Kidney epithelial cell (primary cell): ENCODE data around the gene TMA7. TPM values are rescaled to one million over a fixed set of nuclear protein-coding genes. Genes with fewer than 3 reads are reported as not detected.
A peak's percentile ranks its signal among the peaks of the same experiment; 100 is the strongest.

ENCODE experiments used
- DNase-seq: peaks from one replicate; pipeline ENCODE4 v3.0.0-alpha.2; 2010; ENCODE audit warnings: low read depth
- H3K27me3 ChIP-seq: 2 replicates; pipeline ENCODE4 v1.6.0; 2011; ENCODE audit warnings: low read length; ENCODE audit not compliant: control insufficient read depth, insufficient read depth
- H3K36me3 ChIP-seq: 2 replicates; pipeline ENCODE4 v1.5.1; 2011; ENCODE audit warnings: low read length; ENCODE audit not compliant: control insufficient read depth, insufficient read depth
- H3K4me3 ChIP-seq: 2 replicates; pipeline ENCODE4 v1.5.1; 2011; ENCODE audit warnings: low read depth, mild to moderate bottlenecking, control low read depth, low read length
- total RNA-seq: library from RNA; depleted of rRNA; stranded (reverse); fragments of >200 nt; gene quantifications from 2 replicates; pipeline ENCODE4 v1.2.3, GENCODE V29; 2015
- TF ChIP-seq, protein P1 (sequence below): IDR thresholded peaks from 2 replicates; pipeline ENCODE4 v1.5.1; 2011; ENCODE audit warnings: mild to moderate bottlenecking, moderate library complexity, low read length, control low read depth, inconsistent platforms; ENCODE audit not compliant: insufficient read depth, poor library complexity, severe bottlenecking

TMA7 gene
- total RNA-seq, 1 donor from 2014 or later, result 462 TPM

DNA sequence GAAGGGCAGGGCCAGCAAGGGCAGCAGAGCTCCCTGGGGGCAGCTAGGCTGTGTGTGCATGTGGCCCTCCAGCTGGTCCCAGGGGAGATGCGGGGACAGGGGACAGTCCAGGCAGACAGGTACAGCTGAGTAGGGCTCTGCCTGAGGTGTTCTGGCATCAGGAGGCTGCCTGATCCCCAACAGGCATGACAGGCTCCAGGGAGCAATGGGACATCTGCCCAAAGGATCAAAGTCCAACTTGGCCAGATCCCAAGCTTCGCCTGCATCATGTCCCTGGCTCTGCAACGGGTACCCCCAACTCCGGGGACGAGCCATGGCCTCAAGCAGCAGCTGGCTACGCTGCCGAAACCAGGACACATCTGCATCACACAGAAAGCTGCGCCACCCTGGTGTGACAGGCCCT lies 28.3 kb downstream of the TMA7 start:
- Histone ChIP-seq H3K4me3 (no peak overlapping the region), H3K27me3 (no peaks in the 10 kb centered on the region), H3K36me3 (no peaks in the 10 kb centered on the region)
- TF ChIP-seq, protein P1, sequence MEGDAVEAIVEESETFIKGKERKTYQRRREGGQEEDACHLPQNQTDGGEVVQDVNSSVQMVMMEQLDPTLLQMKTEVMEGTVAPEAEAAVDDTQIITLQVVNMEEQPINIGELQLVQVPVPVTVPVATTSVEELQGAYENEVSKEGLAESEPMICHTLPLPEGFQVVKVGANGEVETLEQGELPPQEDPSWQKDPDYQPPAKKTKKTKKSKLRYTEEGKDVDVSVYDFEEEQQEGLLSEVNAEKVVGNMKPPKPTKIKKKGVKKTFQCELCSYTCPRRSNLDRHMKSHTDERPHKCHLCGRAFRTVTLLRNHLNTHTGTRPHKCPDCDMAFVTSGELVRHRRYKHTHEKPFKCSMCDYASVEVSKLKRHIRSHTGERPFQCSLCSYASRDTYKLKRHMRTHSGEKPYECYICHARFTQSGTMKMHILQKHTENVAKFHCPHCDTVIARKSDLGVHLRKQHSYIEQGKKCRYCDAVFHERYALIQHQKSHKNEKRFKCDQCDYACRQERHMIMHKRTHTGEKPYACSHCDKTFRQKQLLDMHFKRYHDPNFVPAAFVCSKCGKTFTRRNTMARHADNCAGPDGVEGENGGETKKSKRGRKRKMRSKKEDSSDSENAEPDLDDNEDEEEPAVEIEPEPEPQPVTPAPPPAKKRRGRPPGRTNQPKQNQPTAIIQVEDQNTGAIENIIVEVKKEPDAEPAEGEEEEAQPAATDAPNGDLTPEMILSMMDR, result no peak
- DNase-seq, result no peak

DNA sequence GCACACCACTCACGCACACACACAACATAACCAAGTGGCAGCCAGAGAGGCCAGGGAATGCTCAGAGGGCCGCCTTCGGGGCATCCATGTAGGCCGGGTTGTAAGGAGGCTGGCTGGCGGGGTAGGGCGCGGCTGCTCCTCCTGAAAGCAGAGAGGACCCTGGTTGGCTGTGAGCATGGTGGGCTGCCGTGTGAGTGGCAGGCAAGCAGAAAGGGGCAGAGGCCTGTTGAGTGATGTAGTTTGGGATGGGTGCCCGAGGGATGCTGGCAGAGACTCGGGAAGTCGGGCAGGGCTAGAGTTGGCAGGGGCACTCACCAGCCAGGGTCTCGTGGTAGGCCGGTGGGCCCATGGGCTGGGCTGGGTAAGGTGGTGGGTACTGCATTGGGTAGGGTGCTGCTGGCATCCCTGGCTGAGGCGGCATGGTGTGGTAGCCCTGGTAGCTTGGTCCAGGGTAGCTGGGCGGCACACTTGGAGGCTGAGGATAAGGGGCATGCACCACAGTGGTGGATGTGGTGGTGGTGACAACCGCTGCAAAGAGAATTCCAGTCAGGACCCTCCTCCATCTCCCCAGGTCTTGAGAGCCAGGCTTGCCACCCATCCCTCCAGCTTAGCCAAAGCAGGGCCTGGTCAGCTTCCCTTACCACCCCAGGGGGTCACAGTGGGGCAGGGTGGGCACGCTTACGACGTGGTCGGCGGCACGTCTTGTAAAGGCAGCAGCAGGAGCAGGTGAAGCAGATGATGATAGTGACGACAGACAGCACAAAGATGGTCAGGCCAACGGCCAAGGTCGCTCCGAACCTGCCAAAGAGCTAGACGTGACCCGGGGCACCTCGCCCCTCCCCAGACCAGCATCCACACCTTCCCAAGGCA lies 29.2 kb downstream of the TMA7 start:
- no peak for DNase-seq
- H3K4me3 ChIP-seq, result no peak overlapping the region
- no peaks in the 10 kb centered on the region for H3K27me3 ChIP-seq
- H3K36me3 ChIP-seq, result no peaks in the 10 kb centered on the region
- TF ChIP-seq, protein P1, result no peak

DNA sequence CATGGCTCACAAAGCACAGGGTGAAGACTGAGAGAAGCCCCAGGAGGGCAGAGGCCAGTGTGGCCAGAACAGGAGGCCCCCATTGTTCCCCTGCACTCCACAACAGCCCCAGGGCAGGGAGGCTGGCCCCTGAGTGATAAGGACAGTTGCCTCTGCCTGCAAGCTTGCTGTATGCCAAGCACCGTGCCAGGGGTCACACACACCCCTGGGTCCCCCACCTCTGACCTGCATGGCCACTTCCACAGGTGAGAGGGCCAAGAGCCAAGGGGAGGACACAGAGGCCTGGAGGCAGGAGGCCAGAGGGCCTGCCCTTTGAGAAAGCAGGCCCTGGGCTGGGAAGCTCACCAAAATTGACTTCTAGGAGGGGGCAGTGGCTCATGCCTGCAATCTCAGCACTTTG lies 30.2 kb downstream of the TMA7 start:
- TF ChIP-seq, protein P1, result no peak
- H3K4me3 ChIP-seq, result no peak overlapping the region
- no peaks in the 10 kb centered on the region for H3K36me3 ChIP-seq
- no peak for DNase-seq
- H3K27me3 ChIP-seq, result no peaks in the 10 kb centered on the region

- DNase-seq, result no peak
- H3K27me3 ChIP-seq, result no peaks in the 10 kb centered on the region
- H3K4me3 ChIP-seq, result peak overlapping the region; percentile 69
- no peaks in the 10 kb centered on the region for H3K36me3 ChIP-seq
- TF ChIP-seq, protein P1, result no peak
Observed at GRCh38 chr3:48472673-48472922, 32.5 kb downstream of the TMA7 start.

GRCh38 chr3:48472923-48473616 lies 33.0 kb downstream of the TMA7 start:
- Histone ChIP-seq H3K27me3 (no peaks in the 10 kb centered on the region), H3K4me3 (peak overlapping the region; percentile 69), H3K36me3 (no peaks in the 10 kb centered on the region)
- peak; percentile 69 for DNase-seq
- TF ChIP-seq, protein P1, result peak; percentile 28
